Testis (tissue), 2 donors: ENCODE results near the gene PPP1R12B.

Source experiments
- POLR2A ChIP-seq: fragments of 450-650 bp; IDR thresholded peaks from one replicate; pipeline ENCODE4 v1.6.1; 2017; ENCODE audit warnings: antibody characterized with exemption, mild to moderate bottlenecking, moderate library complexity
- TF ChIP-seq, protein P1 (sequence below), 3 experiments: fragments of 450-650 bp in 2 of 3; fragments of 200-600 bp in 1 of 3; sonication (generic) in 1 of 3; IDR thresholded peaks; one replicate each; pipeline ENCODE4 v1.5.1; 2016 to 2019; ENCODE audit warnings: antibody characterized with exemption in 3 of 3, mild to moderate bottlenecking in 2 of 3, moderate library complexity in 1 of 3

- TF ChIP-seq, protein P1, sequence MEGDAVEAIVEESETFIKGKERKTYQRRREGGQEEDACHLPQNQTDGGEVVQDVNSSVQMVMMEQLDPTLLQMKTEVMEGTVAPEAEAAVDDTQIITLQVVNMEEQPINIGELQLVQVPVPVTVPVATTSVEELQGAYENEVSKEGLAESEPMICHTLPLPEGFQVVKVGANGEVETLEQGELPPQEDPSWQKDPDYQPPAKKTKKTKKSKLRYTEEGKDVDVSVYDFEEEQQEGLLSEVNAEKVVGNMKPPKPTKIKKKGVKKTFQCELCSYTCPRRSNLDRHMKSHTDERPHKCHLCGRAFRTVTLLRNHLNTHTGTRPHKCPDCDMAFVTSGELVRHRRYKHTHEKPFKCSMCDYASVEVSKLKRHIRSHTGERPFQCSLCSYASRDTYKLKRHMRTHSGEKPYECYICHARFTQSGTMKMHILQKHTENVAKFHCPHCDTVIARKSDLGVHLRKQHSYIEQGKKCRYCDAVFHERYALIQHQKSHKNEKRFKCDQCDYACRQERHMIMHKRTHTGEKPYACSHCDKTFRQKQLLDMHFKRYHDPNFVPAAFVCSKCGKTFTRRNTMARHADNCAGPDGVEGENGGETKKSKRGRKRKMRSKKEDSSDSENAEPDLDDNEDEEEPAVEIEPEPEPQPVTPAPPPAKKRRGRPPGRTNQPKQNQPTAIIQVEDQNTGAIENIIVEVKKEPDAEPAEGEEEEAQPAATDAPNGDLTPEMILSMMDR (IDR thresholded peaks at IDR 0.05): no peak
- TF ChIP-seq POLR2A: no peak
These were observed 57.4 kb downstream of the PPP1R12B start for GRCh38 chr1:202405928-202406327.
